ENCODE data around the gene TMF1.
A peak's percentile ranks its signal among the peaks of the same experiment; 100 is the strongest.

TMF1 gene, protein sequence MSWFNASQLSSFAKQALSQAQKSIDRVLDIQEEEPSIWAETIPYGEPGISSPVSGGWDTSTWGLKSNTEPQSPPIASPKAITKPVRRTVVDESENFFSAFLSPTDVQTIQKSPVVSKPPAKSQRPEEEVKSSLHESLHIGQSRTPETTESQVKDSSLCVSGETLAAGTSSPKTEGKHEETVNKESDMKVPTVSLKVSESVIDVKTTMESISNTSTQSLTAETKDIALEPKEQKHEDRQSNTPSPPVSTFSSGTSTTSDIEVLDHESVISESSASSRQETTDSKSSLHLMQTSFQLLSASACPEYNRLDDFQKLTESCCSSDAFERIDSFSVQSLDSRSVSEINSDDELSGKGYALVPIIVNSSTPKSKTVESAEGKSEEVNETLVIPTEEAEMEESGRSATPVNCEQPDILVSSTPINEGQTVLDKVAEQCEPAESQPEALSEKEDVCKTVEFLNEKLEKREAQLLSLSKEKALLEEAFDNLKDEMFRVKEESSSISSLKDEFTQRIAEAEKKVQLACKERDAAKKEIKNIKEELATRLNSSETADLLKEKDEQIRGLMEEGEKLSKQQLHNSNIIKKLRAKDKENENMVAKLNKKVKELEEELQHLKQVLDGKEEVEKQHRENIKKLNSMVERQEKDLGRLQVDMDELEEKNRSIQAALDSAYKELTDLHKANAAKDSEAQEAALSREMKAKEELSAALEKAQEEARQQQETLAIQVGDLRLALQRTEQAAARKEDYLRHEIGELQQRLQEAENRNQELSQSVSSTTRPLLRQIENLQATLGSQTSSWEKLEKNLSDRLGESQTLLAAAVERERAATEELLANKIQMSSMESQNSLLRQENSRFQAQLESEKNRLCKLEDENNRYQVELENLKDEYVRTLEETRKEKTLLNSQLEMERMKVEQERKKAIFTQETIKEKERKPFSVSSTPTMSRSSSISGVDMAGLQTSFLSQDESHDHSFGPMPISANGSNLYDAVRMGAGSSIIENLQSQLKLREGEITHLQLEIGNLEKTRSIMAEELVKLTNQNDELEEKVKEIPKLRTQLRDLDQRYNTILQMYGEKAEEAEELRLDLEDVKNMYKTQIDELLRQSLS

GRCh38 chr3:69051756-69052471, at the start of gene TMF1:
Gene TMF1 (minus strand): TSS chr3:69052333. CDS start chr3:69052086, 247 bp downstream.
- peak; percentile 49 for DNase-seq (ENCODE audit: low spot score)

DNA sequence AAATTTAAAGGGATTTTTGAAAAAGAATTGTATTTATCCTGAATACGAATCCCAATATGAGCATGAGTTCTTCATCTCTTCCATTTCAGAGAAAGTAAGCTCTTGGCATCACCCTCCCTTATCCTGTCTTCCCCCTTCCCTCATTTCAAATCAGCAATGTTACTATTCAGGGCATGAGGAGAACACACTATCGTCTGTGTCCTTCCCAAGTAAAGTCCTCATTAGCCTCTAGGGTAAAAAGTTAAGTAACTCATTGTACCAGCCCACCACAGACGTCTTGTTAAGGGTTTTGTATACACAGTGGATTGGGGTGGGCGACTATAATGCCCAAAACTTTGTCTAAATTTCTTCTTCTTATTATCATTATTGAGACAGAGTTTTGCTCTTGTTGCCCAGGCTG, 47.4 kb upstream of the TMF1 start:
- DNase-seq (ENCODE audit: low spot score) = no peak

DNA sequence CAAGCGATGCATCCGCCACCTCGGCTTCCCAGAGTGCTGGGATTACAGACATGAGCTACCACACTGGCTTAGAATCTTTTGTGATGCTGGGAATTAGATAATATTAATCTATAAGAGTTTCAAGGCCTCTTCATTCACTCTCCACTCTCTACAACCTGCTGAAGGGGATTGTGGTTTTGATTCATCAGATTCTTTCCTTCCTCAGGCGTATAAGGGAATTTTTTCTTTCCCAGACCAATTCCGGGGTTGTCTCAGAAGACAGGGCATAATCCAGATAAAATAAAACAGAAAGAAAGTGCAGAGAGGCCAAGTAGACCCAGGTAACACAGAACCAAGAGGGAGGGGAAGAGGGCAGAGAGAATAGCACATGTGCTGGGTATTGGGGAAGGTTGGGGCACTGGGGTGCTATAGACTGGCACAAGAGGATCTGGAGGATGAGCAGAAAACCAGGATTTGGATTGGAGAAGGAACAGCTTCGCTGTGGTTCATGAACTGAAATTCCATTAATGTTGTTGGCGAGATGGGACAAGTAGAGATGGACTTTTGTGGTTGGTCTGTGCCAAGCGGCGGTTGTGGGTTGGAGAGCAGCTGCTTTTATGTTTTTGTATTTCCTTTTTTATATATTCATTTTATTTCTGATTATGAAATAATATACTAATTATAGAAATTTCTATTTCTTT, 45.4 kb upstream of the TMF1 start:
- DNase-seq (ENCODE audit: low spot score) = no peak

DNA sequence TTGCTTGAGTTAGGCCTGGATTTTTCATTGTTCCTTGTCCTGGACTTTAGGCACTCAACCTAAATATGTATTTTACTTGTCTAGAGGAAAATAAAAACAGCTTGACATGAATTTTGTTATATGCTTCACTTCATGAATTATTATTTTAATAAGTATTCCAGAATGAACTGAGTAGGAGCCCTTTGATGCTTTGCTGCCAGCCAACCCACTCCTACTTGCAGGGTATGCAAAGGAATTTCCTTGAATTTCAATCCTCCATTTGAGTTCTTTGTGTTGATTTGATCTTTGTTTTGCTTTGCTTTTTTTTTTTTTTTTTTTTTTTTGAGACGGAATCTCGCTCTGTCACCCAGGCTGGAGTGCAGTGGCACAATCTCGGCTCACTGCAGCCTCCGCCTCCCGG, 44.2 kb upstream of the TMF1 start:
- DNase-seq (ENCODE audit: low spot score) = no peak

DNA sequence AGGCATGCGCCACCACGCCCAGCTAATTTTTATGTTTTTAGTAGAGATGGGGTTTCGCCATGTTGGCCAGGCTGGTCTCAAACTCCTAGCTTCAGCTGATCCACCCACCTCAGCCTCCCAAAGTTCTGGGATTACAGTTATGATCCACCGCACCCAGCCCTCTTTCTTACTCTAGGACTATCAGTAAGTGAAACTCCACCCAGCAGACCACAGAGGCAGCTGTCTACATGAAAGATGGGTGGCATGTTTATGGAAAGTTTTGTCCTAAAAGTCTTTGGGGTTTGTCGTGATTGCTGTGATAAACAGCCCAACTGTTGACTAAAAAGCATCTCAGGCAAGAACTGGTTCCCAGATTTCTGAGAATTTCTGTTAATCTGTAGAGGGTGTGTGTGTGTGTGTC, 43.5 kb upstream of the TMF1 start:
- DNase-seq (ENCODE audit: low spot score) = no peak

- DNase-seq (ENCODE audit: low spot score) = no peak
These were observed 42.5 kb upstream of the TMF1 start for GRCh38 chr3:69094467-69095205.

DNA sequence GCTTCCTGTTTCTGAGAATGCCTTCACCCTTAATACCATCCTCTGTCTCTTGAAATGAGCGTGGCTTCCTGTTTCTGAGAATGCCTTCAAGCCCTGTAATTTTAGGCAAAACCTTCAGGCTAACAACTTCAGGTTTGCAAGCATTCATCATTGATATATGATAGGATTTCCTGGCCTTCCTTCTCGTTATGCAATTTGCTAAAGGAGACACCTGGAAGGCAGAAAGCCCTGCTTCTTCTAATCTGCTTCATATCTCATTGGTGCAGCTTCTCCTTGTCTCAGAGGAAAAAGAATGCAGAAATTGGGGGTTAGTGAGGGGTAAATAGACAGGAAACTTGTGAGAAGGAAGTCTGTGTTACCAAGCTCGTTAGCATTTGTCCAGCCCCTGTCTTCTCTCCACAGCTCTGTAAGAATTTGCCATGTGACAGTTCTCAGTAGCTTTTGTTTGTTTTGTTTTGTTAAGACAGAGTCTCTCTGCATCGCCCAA, 39.9 kb upstream of the TMF1 start:
- DNase-seq (ENCODE audit: low spot score) = no peak

- DNase-seq (ENCODE audit: low spot score) = no peak
These were observed 39.4 kb upstream of the TMF1 start for GRCh38 chr3:69091389-69092029.

GRCh38 chr3:69090021-69090420, 37.9 kb upstream of the TMF1 start:
- DNase-seq (ENCODE audit: low spot score) = no peak

- no peak for DNase-seq (ENCODE audit: low spot score)
These were observed 35.9 kb upstream of the TMF1 start for GRCh38 chr3:69088063-69088462.

DNA sequence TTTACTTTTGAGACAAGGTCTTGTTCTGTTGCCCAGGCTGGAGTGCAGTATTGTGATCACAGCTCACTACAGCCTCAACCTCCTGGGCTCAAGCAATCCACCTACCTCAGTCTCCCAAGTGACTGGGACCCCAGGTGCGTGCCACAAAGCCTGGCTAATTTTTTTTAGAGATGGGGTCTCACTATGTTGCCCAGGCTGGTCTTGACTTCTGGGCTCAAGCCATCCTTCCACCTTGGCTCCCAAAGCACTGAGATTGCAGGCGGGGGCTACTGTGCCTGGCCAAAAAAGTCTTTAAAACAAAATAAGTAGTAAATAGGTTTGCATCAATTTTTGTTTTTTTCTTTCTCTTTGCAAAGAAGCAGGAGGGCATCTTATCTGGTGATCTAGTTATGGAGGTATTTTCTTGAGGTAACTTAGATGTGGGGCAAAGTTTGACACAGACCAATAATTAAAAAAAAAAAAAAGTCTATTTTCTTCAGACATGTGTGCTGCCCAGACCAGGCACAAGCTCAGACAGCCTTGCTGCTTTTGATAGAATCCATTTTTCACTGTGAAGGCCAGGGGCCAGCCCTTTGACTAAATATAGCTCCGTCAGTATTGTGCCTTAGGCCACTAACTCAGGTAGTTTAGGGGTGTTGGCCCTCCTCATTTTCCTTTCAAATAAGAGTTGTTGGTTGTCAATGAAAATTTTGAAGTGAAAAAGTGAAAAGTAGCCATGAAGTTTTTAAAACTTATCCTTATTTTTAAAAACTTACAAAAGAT, 35.1 kb upstream of the TMF1 start:
- no peak for DNase-seq (ENCODE audit: low spot score)

- DNase-seq (ENCODE audit: low spot score) = no peak
These were observed 33.9 kb upstream of the TMF1 start for GRCh38 chr3:69085833-69086722.

- DNase-seq (ENCODE audit: low spot score) = no peak
These were observed 33.2 kb upstream of the TMF1 start for GRCh38 chr3:69085168-69085832.

GRCh38 chr3:69084326-69085167, 32.4 kb upstream of the TMF1 start, which contains the start of gene ARL6IP5:
Gene ARL6IP5 (plus strand): TSS chr3:69084937. CDS start chr3:69085048, 111 bp downstream.
- no peak for DNase-seq (ENCODE audit: low spot score)

DNA sequence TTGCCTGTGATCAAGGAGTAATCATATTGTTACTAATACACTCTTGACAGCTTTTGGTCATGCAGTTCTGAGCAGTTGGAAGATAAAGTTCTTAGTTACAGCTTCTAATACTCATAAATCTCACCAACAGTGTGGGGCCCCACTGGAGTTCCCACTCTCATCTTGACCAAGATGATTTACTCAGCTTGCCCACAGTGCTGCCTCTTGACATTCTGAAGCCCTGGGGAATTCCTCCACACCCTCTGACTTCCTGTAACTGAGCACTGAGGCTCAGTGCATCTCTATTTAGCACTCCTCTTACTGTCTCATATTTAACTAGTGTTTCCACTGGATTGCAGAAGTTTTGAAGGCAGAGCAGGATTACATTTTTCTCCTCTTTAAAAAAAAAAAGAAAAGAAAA, 30.7 kb upstream of the TMF1 start:
- DNase-seq (ENCODE audit: low spot score) = no peak

- no peak for DNase-seq (ENCODE audit: low spot score)
These were observed 30.2 kb upstream of the TMF1 start for GRCh38 chr3:69082361-69082760.

Data from HuH-7.5 (cell line).